GM04503 (cell line): Measurements from ENCODE around the gene SH3PXD2A.

Experiments
- DNase-seq: peaks from one replicate; pipeline ENCODE4 v3.0.0-alpha.2; 2012; ENCODE audit warnings: low read depth

The SH3PXD2A gene

DNA sequence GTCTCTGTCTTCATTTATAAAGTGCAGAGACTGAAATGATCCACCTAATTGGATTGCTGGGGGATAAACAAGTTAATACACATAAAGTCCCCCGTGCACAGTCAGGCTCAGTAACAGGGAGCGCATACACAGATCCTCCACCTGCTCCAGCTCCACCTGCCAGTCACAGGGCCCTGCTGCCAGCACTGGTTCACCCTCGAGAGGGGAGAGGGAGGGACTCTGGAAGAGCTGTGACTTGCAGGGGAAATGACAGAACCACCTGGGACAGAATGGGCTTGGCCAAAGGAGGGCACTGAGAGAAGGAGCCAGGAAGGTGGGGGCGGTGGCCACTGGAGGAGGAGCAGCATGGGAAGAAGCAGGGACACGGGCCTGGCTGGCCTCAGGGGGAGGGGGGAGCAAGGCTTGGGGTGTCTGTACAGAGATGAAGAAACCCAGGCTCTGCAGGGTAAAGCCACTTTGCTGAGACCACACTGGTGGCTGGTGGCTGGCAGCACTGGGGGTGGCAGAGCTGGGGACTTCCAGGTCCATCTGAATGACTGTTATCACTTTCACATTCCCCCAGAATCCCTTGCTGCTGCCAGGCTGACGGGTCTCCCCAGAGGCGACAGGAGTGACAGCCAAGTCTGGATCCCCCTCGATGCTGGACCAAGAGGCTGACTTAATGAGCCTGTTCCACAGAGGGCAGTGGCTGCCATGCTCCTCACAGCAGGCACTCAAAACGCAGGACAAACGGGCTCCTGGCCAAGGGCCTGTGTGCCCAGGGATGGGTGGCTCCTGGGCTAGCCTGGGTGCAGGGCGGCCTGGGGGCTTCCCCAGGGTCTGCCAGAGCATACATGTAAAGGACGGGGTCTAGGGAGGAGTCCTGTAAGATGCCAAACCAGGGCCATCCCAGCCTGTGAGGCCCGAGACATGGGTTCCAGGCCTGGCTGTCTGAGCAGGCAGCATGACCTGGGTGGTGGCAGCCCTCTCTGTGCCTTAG, 151.1 kb downstream of the SH3PXD2A start:
- no peak for DNase-seq

- no peak for DNase-seq
Measured at GRCh38 chr10:103701380-103702222, 153.8 kb downstream of the SH3PXD2A start.

DNA sequence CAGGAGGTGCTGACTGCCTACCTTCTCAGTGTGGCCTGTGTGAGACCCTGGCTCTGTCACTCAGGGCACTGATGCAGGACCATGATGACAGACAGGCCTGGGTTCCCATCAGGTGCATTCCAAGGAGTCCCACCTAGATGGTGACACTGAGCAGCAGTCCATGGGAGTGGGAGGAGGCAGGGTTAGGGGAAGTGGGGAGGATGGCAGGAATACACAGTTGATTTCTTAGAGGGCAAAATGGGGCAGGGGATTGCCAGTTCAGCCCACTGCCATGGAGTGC, 155.0 kb downstream of the SH3PXD2A start:
- DNase-seq: no peak

- DNase-seq: no peak
Measured at GRCh38 chr10:103699611-103700435, 155.6 kb downstream of the SH3PXD2A start.

GRCh38 chr10:103698266-103698665, 157.1 kb downstream of the SH3PXD2A start:
- DNase-seq: no peak

DNA sequence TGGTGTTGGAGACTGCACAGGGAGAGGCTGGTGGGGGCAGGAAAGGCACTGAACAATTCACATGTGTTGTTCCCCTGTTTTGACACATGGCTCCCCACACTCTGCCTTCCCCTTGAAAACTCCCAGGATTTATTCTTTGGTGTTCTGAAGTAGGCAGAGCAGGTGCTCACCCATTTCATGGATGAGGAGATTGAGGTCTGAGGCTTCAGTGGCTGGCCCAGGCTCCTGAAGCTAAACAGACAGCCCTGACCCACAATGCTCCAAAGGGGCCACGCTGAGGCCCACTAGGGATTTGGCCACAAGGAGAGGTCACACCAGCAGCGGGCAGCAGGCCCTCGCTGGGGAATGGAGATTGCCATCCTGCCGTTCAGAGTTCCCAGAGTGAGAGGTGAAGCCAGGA, 157.6 kb downstream of the SH3PXD2A start:
- DNase-seq: no peak

DNA sequence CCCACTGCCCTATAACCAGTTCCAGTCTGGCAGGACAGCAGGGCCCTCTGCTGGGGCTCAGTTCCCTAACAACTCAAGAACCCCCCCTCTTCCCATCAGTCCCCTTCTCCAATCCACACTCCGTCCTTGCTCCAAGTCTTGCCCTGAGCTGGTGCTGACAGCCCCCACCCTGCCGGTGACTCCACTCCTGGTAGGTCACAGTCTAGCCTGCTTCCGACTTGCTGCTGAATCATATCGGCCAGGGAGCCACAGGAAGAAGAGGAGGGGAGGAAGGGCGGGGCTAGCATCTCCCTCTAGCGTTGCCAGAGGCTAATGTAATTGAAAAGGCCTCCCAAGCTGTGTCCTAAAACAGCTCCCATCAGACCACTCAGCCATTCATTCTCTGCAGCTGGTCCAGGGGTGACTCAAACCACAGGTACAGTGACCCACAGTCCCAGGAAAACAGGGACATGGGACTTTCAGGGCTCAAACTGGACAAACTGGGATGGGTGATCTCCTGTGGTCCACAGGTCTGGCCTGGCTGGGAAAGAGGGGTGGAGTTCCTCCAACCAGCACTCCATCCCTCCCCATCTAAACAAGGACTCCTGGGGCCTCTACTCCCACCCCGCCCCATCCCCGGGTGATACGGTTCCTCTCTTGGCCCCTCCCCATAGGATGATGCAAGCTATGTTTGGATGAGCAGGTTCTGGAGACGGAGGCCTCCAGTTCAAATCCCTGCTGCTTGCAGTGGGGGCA, 158.8 kb downstream of the SH3PXD2A start:
- DNase-seq: peak; percentile 68

DNA sequence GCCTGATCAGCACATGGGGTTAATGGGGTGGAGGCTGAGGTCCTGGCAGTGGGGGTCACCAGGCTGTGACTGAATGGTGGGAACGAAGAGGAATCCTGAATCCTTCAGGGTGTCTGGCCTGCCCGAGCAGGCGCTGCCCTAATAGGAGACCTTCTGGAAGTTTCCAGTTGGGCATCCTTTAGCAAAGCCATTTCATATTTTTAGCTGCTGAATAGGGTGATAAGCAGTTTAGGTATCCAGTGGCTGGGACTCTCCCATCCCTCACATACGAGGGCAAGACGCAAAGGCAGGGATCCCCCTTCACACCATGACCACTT, 159.3 kb downstream of the SH3PXD2A start:
- DNase-seq: no peak

- peak; percentile 56 for DNase-seq
Measured at GRCh38 chr10:103695584-103696005, 159.8 kb downstream of the SH3PXD2A start.

GRCh38 chr10:103693812-103694205, 161.6 kb downstream of the SH3PXD2A start:
- DNase-seq: no peak

GRCh38 chr10:103692952-103693811, 162.2 kb downstream of the SH3PXD2A start:
- DNase-seq: no peak

DNA sequence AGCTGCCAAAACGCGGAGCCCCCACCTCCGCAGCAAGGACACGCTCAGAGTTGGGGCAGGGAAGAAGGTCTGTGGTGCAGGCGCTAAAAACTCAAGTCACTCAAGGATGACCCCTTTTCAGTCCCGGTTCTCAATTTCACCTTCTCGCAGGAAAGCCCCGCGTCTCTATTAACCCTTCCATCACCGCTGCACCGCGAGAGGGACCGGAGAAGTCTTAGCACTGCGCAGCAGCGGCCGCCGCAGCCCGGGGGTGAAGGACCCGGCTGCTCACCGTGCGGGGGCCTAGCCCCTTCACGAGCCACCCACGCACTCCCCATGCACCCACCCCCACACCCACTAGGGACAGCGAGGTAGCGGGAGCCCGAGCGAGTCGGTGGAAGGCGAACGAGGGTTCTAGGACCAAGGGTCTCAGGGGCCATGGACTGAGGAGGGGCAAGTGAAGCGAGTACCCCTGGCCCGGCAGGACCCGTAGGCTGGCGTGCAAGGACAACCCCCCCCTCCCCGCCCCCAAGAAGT, 162.9 kb downstream of the SH3PXD2A start:
- DNase-seq: no peak

DNA sequence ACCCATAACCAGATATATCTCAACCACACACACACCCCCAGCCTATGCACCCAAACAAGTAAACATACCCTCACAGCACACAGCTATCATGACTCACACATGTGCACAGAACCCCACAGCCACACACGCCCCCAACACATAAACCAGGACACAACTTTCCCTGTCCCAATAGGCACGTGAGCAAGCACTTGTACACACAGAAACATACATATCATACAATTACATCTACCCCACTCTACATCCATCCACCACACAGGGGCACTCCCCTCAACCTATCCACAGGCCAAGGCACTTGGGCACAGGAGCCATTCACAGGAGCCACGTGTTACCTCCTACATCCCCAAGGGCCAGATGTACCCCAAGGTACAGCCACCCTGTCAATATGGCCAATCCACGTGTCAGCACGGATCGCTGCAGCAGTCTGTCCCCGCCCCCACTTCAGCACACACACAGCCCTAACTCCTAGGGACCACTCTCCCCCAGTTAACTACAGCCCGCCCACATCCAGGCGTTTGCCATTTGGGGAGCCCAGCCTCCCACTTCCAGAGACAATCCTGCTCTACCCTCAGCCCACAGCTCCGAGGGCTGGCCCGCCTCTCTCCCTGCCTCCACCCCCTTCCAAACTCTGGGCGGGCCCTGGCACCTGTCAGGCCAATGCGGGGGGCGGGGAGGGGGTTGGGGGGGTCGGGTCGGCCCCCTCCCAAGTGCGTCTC, 163.5 kb downstream of the SH3PXD2A start:
- DNase-seq: no peak

DNA sequence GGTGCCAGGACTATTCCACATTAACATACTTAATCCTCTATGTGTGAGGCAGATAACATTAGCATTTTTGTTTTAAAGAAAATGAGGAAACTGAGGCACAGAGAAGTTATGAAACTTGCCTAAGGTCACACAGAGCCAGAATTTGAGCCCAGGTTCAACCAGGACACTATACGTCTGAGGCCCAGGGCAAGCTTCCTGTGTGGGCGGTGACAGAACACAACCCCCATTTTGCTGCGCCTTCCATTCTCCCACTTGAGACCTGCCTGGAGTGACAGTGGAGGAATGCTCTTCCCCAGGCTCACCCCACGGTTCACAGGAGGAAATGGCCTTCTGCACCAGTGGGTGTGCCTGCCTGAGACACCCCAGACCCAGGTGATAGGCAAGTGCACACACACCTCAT, 164.1 kb downstream of the SH3PXD2A start:
- no peak for DNase-seq

DNA sequence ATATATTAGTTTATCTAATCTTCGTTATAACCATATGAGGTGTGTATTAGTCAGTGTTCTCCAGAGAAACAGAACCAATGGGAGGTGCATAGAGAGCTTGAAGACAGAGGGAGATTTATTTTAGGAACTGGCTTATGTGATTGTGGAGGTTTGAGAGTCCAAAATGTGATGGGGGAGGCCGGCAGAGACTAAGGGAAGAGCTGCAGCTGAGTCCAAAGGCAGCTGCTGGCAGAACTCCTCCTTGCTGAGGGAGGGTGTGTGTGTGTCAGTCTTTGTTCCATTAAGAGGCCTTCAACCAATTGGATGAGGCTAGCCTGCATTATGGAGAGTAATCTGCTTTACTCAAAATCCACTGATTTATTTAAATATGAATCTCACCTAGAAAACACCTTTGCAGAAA, 165.1 kb downstream of the SH3PXD2A start:
- DNase-seq: no peak

DNA sequence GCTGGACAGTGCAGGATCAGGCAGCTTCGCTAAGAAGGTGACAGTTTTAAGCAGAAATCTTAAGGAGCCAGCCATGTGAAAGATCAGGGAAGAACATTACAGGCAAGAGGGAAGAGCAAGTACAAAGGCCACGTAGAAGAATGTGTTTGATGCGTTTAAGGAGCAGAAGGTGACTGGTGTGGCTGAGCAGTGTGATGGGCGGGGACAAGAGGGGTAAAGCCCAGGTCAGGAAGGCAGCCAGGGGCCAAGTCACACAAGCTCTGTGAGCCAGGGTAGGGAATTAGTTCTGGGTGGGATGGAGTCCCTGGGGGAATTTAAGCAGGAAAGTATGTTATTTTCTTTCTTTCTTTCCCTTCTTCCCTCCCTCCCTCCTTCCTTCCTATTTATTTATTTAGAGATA, 166.9 kb downstream of the SH3PXD2A start:
- DNase-seq: no peak

GRCh38 chr10:103687718-103688117, 167.7 kb downstream of the SH3PXD2A start:
- DNase-seq: no peak

DNA sequence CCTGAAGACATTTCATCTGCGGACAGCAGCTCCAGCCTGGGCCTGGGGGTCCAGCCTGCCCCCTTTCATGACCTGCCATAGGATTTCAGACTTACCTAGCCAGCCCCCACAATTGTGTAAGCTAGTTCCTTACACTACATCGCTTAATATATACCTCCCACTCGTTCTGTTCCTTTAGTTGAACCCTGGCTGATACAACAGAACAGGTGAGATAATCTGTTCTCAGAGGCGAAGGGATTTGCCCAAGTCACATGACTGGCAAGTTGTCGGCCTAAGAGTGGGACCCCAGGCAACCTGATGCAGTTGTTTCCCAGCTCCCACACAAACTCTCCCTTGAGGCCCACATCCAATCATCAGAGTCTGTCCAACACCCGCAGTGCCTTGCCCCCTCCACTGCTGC, 168.2 kb downstream of the SH3PXD2A start:
- no peak for DNase-seq

- peak; percentile 75 for DNase-seq
Measured at GRCh38 chr10:103685880-103686669, 169.3 kb downstream of the SH3PXD2A start.
